WERI-Rb-1 (cell line): ENCODE measurements around the gene DTNBP1.

Experiments
- DNase-seq: peaks from one replicate; pipeline ENCODE4 v3.0.0-alpha.2; 2020
- H3K27ac ChIP-seq: fragments of 250-450 bp; sonication (Bioruptor Pico); 2 replicates; pipeline ENCODE4 v1.5.1; 2020; ENCODE audit warnings: mild to moderate bottlenecking, moderate library complexity
- H3K27me3 ChIP-seq: fragments of 250-450 bp; sonication (Bioruptor Pico); 2 replicates; pipeline ENCODE4 v1.5.1; 2021; ENCODE audit warnings: mild to moderate bottlenecking, low read depth, moderate library complexity; ENCODE audit not compliant: insufficient read depth, severe bottlenecking
- H3K36me3 ChIP-seq: fragments of 250-450 bp; sonication (Bioruptor Pico); 2 replicates; pipeline ENCODE4 v1.5.1; 2020; ENCODE audit warnings: mild to moderate bottlenecking, moderate library complexity
- H3K4me3 ChIP-seq: 2 replicates; pipeline ENCODE4 v1.5.1; 2011; ENCODE audit warnings: low read depth, mild to moderate bottlenecking, control low read depth, low read length
- H3K9me3 ChIP-seq: fragments of 250-450 bp; sonication (Bioruptor Pico); 2 replicates; pipeline ENCODE4 v1.5.1; 2021; ENCODE audit warnings: mild to moderate bottlenecking, moderate library complexity; ENCODE audit not compliant: severe bottlenecking
- CTCF ChIP-seq: IDR thresholded peaks from 2 replicates; pipeline ENCODE4 v1.5.1; 2011; ENCODE audit warnings: low read depth, mild to moderate bottlenecking, control low read depth, inconsistent platforms, low read length

Gene DTNBP1

GRCh38 chr6:15560713-15561112, 102.1 kb downstream of the DTNBP1 start:
- Histone ChIP-seq H3K9me3 (no peaks in the 10 kb centered on the region), H3K4me3 (no peak overlapping the region), H3K27ac (no peak overlapping the region), H3K27me3 (no peaks in the 10 kb centered on the region), H3K36me3 (no peaks in the 10 kb centered on the region)
- TF ChIP-seq CTCF, result no peak
- DNase-seq, result no peak

GRCh38 chr6:15557174-15557573, 105.7 kb downstream of the DTNBP1 start:
- Histone ChIP-seq H3K27ac (no peak overlapping the region), H3K4me3 (no peak overlapping the region), H3K27me3 (no peaks in the 10 kb centered on the region), H3K9me3 (no peaks in the 10 kb centered on the region), H3K36me3 (no peaks in the 10 kb centered on the region; the same call in 1 of the 2 replicates)
- DNase-seq, result no peak
- TF ChIP-seq CTCF, result no peak

GRCh38 chr6:15556711-15557110, 106.1 kb downstream of the DTNBP1 start:
- DNase-seq, result no peak
- Histone ChIP-seq H3K36me3 (no peaks in the 10 kb centered on the region; the same call in 1 of the 2 replicates), H3K27ac (no peak overlapping the region), H3K9me3 (no peaks in the 10 kb centered on the region), H3K4me3 (no peak overlapping the region), H3K27me3 (no peaks in the 10 kb centered on the region)
- TF ChIP-seq CTCF, result no peak

- Histone ChIP-seq H3K27ac (no peak overlapping the region), H3K36me3 (no peaks in the 10 kb centered on the region; the same call in 1 of the 2 replicates), H3K27me3 (no peaks in the 10 kb centered on the region), H3K4me3 (no peak overlapping the region), H3K9me3 (no peaks in the 10 kb centered on the region)
- no peak for DNase-seq
- no peak for TF ChIP-seq CTCF
These were observed 107.5 kb downstream of the DTNBP1 start for GRCh38 chr6:15555101-15556038.

- no peaks in the 10 kb centered on the region for H3K27me3 ChIP-seq
- no peaks in the 10 kb centered on the region; the same call in 1 of the 2 replicates for H3K36me3 ChIP-seq
- no peaks in the 10 kb centered on the region for H3K9me3 ChIP-seq
- DNase-seq, result no peak
- H3K27ac ChIP-seq, result no peak overlapping the region
- no peak for TF ChIP-seq CTCF
- H3K4me3 ChIP-seq, result no peak overlapping the region
These were observed 108.1 kb downstream of the DTNBP1 start for GRCh38 chr6:15554728-15555100.
